HG03060 (cell line): ENCODE results near the gene ELMO1.

Source experiments
- ATAC-seq: cut with Tn5 transposase; IDR thresholded peaks from one replicate; pipeline ENCODE4 v1.9.1; 2021; ENCODE audit warnings: low read depth, moderate number of reproducible peaks; ENCODE audit not compliant: unreplicated experiment

Gene ELMO1

GRCh38 chr7:37377231-37377630 lies 71.4 kb downstream of the ELMO1 start:
- ATAC-seq = no peak

- no peak for ATAC-seq
These were observed 72.3 kb downstream of the ELMO1 start for GRCh38 chr7:37376386-37376785.

GRCh38 chr7:37372750-37373149 lies 75.9 kb downstream of the ELMO1 start:
- ATAC-seq = no peak

GRCh38 chr7:37371755-37372154 lies 76.9 kb downstream of the ELMO1 start:
- ATAC-seq = no peak

GRCh38 chr7:37369906-37370305 lies 78.8 kb downstream of the ELMO1 start:
- no peak for ATAC-seq

- ATAC-seq = no peak
These were observed 80.1 kb downstream of the ELMO1 start for GRCh38 chr7:37368540-37368939.

GRCh38 chr7:37367010-37367409 lies 81.7 kb downstream of the ELMO1 start:
- ATAC-seq = no peak

- no peak for ATAC-seq
These were observed 82.2 kb downstream of the ELMO1 start for GRCh38 chr7:37366445-37366844.

GRCh38 chr7:37365405-37365804 lies 83.3 kb downstream of the ELMO1 start:
- no peak for ATAC-seq

GRCh38 chr7:37364856-37365255 lies 83.8 kb downstream of the ELMO1 start:
- ATAC-seq = no peak

- no peak for ATAC-seq
These were observed 84.8 kb downstream of the ELMO1 start for GRCh38 chr7:37363536-37364491.

- ATAC-seq = no peak
These were observed 85.9 kb downstream of the ELMO1 start for GRCh38 chr7:37362802-37363201.

GRCh38 chr7:37360484-37360883 lies 88.2 kb downstream of the ELMO1 start:
- no peak for ATAC-seq

GRCh38 chr7:37359662-37360444 lies 88.8 kb downstream of the ELMO1 start:
- no peak for ATAC-seq

GRCh38 chr7:37359180-37359579 lies 89.5 kb downstream of the ELMO1 start:
- ATAC-seq = no peak

- no peak for ATAC-seq
These were observed 91.0 kb downstream of the ELMO1 start for GRCh38 chr7:37357637-37357996.

GRCh38 chr7:37356911-37357636 lies 91.6 kb downstream of the ELMO1 start:
- ATAC-seq = no peak

GRCh38 chr7:37354656-37355131 lies 94.0 kb downstream of the ELMO1 start:
- peak; percentile 55 for ATAC-seq

- no peak for ATAC-seq
These were observed 94.6 kb downstream of the ELMO1 start for GRCh38 chr7:37353949-37354655.
